Measurements from ENCODE around the gene APOBEC3A.

Gene APOBEC3A

GRCh38 chr22:38966380-38966702 is 8.9 kb downstream of the APOBEC3A start:
- no peak for DNase-seq (ENCODE audit: low read depth, low spot score)
- ChIA-PET POLR2A (no interaction called here), CTCF (interaction anchor here (1.4 kb wide), 1 partner anchor 96 kb away, joined by 5 read pairs; no protein-coding TSS in a partner anchor)
- TF ChIP-seq, protein P1, sequence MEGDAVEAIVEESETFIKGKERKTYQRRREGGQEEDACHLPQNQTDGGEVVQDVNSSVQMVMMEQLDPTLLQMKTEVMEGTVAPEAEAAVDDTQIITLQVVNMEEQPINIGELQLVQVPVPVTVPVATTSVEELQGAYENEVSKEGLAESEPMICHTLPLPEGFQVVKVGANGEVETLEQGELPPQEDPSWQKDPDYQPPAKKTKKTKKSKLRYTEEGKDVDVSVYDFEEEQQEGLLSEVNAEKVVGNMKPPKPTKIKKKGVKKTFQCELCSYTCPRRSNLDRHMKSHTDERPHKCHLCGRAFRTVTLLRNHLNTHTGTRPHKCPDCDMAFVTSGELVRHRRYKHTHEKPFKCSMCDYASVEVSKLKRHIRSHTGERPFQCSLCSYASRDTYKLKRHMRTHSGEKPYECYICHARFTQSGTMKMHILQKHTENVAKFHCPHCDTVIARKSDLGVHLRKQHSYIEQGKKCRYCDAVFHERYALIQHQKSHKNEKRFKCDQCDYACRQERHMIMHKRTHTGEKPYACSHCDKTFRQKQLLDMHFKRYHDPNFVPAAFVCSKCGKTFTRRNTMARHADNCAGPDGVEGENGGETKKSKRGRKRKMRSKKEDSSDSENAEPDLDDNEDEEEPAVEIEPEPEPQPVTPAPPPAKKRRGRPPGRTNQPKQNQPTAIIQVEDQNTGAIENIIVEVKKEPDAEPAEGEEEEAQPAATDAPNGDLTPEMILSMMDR (IDR thresholded peaks at IDR 0.05; ENCODE audit: insufficient read depth, low read length, missing control alignments): no peak
- no peak overlapping the region for H3K4me3 ChIP-seq (ENCODE audit: low read depth, low read length)

DNA sequence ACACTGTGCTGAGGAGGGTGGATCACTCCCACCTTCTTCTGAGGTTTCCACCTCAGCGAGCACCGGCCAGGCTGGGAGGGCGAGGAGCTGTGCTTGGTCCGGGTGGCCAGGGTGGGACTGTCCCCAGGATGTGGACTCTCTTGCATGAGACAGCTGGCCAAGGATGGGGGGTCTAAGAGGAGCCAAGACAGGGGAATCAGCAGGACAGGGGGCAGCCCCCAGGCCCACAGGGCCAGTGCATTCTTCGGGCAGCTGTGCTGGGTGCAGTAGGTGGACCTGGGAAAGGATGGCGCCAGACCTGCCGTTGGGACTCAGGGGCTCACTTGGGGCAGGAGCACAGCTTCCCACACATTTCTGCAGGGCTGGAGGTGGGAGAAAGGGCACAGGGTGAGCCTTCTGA is 9.5 kb downstream of the APOBEC3A start:
- TF ChIP-seq, protein P1 (IDR thresholded peaks at IDR 0.05; ENCODE audit: insufficient read depth, low read length, missing control alignments): no peak
- DNase-seq (ENCODE audit: low read depth, low spot score): no peak
- CTCF ChIA-PET: interaction anchor here (1.4 kb wide), 1 partner anchor 97 kb away, joined by 5 read pairs; no protein-coding TSS in a partner anchor
- H3K4me3 ChIP-seq (ENCODE audit: low read depth, low read length): no peak overlapping the region
- POLR2A ChIA-PET: no interaction called here

DNA sequence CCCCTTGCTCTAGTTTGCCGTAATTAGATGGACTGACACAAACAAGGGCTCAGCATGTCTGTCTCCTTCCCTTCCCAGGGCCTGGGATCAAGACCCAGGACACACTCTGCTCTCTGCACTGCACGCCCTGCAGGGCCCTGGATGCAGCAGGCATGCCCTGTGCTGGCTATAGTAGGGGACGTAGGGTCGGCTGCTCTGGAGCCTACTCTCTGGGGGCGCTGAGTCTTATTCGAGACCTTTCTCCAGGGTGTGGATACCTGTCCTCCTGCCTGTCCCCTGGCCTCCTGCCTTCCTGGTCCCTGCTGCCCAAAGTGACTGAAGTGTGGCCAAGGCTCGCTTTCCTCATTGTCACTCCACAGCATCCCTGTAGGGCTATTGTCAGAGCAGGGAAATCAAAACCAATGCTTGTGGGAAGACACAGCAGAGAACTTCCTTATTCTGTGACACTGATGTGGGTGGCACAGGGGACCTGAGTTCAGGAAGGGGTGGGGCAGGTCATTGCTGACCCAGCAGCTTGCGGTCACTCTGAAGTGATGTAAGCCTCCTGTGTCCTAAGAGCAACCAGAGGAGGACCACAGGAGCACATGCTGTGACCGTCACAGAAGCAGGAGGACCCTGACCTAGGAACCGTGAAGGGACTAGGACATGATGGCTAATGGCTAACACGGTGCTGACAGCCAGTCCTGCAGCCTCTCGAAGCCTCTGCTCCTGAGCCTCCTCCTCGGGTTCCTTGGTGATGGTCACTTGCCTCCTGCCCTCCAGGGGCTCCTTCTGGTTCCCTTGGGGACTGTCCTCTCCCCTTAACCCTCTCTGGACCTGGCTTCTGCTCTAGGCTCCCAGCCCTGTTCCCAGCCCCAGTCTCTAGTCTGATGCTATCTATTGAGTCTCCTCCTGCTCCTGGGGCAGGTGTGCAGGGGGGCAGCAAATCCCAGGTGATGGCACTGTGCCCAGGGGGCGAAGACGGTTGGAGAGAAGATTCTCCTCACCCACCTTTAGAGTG is 10.3 kb downstream of the APOBEC3A start:
- ChIA-PET CTCF (no interaction called here), POLR2A (no interaction called here)
- H3K4me3 ChIP-seq (ENCODE audit: low read depth, low read length): no peak overlapping the region
- TF ChIP-seq, protein P1 (IDR thresholded peaks at IDR 0.05; ENCODE audit: insufficient read depth, low read length, missing control alignments): no peak
- no peak for DNase-seq (ENCODE audit: low read depth, low spot score)

GRCh38 chr22:38968801-38969200 is 11.4 kb downstream of the APOBEC3A start:
- H3K4me3 ChIP-seq (ENCODE audit: low read depth, low read length): no peak overlapping the region
- DNase-seq (ENCODE audit: low read depth, low spot score): no peak
- ChIA-PET POLR2A (no interaction called here), CTCF (interaction anchor here (1.4 kb wide), 1 partner anchor 12 kb away, joined by 3 read pairs; no protein-coding TSS in a partner anchor)
- TF ChIP-seq, protein P1 (IDR thresholded peaks at IDR 0.05; ENCODE audit: insufficient read depth, low read length, missing control alignments): no peak

DNA sequence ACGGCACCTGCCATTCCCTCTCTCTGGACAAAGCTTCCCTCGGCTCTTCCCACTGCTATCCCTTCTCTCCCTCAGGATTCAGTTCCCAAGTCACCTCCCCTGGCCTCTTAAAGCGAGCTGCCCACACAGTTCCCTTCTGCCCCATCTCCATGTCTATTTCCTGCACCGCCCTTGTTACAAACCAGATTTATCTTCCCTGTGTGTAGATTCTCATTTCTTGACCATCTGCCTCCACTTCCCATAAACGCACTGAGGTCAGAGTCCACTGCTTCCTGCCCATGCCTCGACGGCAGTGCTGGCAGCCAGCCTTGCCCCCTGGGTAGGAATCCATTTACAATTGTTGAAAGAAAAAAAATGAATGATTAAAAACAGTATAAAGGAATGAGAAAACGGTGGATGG is 13.1 kb downstream of the APOBEC3A start:
- POLR2A ChIA-PET: no interaction called here
- DNase-seq (ENCODE audit: low read depth, low spot score): no peak
- CTCF ChIA-PET: interaction anchor here (0.8 to 1.7 kb wide), 2 partner anchors 10 to 202 kb away, joined by 3 to 5 read pairs; no protein-coding TSS in a partner anchor
- H3K4me3 ChIP-seq (ENCODE audit: low read depth, low read length): no peak overlapping the region
- TF ChIP-seq, protein P1 (IDR thresholded peaks at IDR 0.05; ENCODE audit: insufficient read depth, low read length, missing control alignments): no peak

GRCh38 chr22:38971202-38971601 is 13.8 kb downstream of the APOBEC3A start:
- H3K4me3 ChIP-seq (ENCODE audit: low read depth, low read length): no peak overlapping the region
- TF ChIP-seq, protein P1 (IDR thresholded peaks at IDR 0.05; ENCODE audit: insufficient read depth, low read length, missing control alignments): no peak
- CTCF ChIA-PET: interaction anchor here (0.8 to 1.7 kb wide), 4 partner anchors 10 to 202 kb away, joined by 3 to 5 read pairs (median 3); no protein-coding TSS in a partner anchor
- no peak for DNase-seq (ENCODE audit: low read depth, low spot score)
- POLR2A ChIA-PET: no interaction called here

All from AG04449 (cell line).